NT2/D1 (cell line): ENCODE results near the gene SIRPD.

Experiments
- YY1 ChIP-seq: IDR thresholded peaks from 2 replicates; pipeline ENCODE4 v1.6.1; 2011; ENCODE audit not compliant: insufficient read length, insufficient read depth
- ZNF274 ChIP-seq: IDR thresholded peaks from 2 replicates; pipeline ENCODE4 v1.6.1; 2011; ENCODE audit warnings: mild to moderate bottlenecking, low read depth, low read length

DNA sequence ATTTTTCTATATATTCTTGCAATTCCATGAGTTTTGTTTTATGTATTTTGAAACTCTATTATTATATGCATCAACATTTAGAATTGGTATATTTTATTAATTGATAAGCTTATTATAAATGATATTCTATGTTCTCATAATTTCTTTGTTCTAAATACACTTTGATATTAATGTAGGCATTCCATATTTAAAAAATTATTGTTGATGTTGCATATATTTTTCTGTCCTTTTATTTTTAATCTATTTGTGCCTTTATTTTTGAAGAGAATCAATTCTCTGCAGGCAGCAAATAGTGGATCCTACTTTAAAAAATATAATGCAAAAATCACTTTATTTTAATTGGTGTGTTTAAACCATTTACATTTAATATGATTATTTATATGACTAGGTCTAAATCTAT is 29.6 kb downstream of the SIRPD start:
- TF ChIP-seq ZNF274 (no peak), YY1 (no peak)
